Common myeloid progenitor, CD34-positive (primary cell): ENCODE data around the gene AFMID.
"Not testable (repeated sequence)": the region's sequence is repeated elsewhere in the genome, so short reads cannot be mapped to it uniquely, and the experiment has no call there.

Experiments
- CTCF ChIA-PET: fragments of 350-600 bp; sonication (Branson Sonifier 250); formaldehyde crosslinking; loops from one replicate; lab custom pipeline; 2021; ENCODE audit warnings: antibody characterized with exemption; lab: Charles Lee
- POLR2A ChIA-PET: fragments of 350-600 bp; sonication (Branson Sonifier 250); formaldehyde crosslinking; loops from one replicate; lab custom pipeline; 2021; ENCODE audit warnings: antibody characterized with exemption; lab: Charles Lee
- DNase-seq, 3 donors: peaks; one replicate each; pipeline versions ENCODE4 v3.0.0 to v3.0.0-alpha.2; 2013
- H3K27ac ChIP-seq, 2 experiments: 1 replicate in 1 of 2; 2 replicates in 1 of 2; pipeline ENCODE4 v1.7.0; 2013; ENCODE audit warnings: inconsistent platforms in 2 of 2, low read length in 2 of 2, mild to moderate bottlenecking in 2 of 2, low read depth in 1 of 2, moderate library complexity in 1 of 2; ENCODE audit not compliant: severe bottlenecking in 2 of 2, insufficient read depth in 1 of 2, poor library complexity in 1 of 2
- H3K27me3 ChIP-seq, 5 experiments: replicated peaks in 2 of 5; 1 replicate in 3 of 5; 2 replicates in 2 of 5; pipeline versions ENCODE4 v1.6.1 to v1.7.0; 2013; ENCODE audit warnings: low read length in 4 of 5, mild to moderate bottlenecking in 2 of 5, moderate library complexity in 2 of 5, inconsistent platforms in 1 of 5; ENCODE audit not compliant: insufficient read depth in 5 of 5, control insufficient read depth in 4 of 5
- H3K36me3 ChIP-seq, 4 experiments: 1 replicate in 2 of 4; 2 replicates in 2 of 4; pipeline versions ENCODE4 v1.6.1 to v1.7.0; 2013; ENCODE audit warnings: low read length in 3 of 4, control low read depth in 1 of 4, mild to moderate bottlenecking in 1 of 4; ENCODE audit not compliant: control insufficient read depth in 4 of 4, insufficient read depth in 4 of 4
- H3K4me1 ChIP-seq, 4 experiments: 1 replicate in 3 of 4; 2 replicates in 1 of 4; pipeline versions ENCODE4 v1.6.1 to v1.7.1; 2013; ENCODE audit warnings: low read length in 3 of 4, mild to moderate bottlenecking in 3 of 4, control low read depth in 1 of 4, inconsistent platforms in 1 of 4, moderate library complexity in 1 of 4; ENCODE audit not compliant: control insufficient read depth in 4 of 4, insufficient read depth in 4 of 4; ENCODE audit errors: control extremely low read depth in 1 of 4
- H3K4me3 ChIP-seq, 7 experiments: 1 replicate in 4 of 7; 2 replicates in 3 of 7; pipeline versions ENCODE4 v1.5.1 to v1.7.0; 2013; ENCODE audit warnings: mild to moderate bottlenecking in 7 of 7, low read length in 6 of 7, moderate library complexity in 6 of 7, inconsistent platforms in 2 of 7, low read depth in 2 of 7, control low read depth in 1 of 7; ENCODE audit not compliant: insufficient read depth in 4 of 7, control insufficient read depth in 1 of 7; ENCODE audit errors: extremely low read depth in 1 of 7
- H3K9me3 ChIP-seq, 5 experiments: 1 replicate in 4 of 5; 2 replicates in 1 of 5; pipeline versions ENCODE4 v1.6.1 to v1.7.1; 2013; ENCODE audit warnings: low read length in 4 of 5, mild to moderate bottlenecking in 2 of 5, inconsistent platforms in 1 of 5, low read depth in 1 of 5, moderate library complexity in 1 of 5; ENCODE audit not compliant: control insufficient read depth in 4 of 5, insufficient read depth in 2 of 5; ENCODE audit errors: control extremely low read depth in 1 of 5
- WGBS: methylation state at CpG from one replicate; pipeline ENCODE4 v1.1.5; 2013; ENCODE audit not compliant: insufficient coverage; 5-methylcytosine and 5-hydroxymethylcytosine counted together

Gene AFMID

DNA sequence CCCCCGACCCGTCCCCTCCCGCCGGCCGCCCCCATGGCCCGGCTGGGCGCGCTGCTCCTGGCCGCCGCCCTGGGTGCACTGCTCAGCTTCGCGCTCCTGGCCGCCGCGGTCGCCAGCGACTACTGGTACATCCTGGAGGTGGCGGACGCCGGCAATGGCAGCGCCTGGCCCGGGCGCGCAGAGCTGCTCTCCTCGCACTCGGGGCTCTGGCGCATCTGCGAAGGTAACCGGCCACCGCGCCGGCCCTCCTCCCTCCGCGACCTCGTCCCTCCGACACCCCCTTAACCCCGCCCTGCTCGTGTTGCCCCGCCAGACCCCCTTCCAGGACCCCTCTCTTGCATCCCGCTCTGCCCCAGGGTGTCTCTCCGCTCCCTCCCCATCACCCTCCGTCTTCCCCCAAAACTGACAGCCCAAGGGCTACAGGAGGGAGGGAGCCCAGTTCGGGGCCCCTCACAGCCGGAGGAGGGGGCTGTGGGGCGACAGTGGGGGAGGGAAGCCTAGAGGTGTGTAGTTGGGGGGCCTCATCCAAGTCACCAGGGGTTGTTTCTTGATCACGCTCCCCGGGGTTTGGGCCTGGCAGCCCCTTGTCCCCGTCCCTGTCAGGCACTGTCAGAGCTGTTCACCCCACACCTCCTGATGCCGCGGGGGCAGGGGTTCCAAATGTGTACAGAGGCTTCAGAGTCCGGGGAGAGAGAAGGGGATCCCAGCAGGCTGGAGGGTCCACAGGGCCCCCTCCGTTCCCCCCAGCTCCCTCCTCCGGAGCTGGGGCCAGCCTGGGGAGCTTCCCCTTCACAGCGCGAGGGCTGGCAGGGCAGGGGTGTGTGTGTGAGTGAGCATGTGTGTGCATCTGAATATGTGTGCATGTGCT lies 45.1 kb downstream of the AFMID start:
- H3K4me3 ChIP-seq = peak overlapping the region in 2 of 7 experiments; percentile 19 to 52
- peaks cover 0 to 25% (median 18%) of the 10 kb centered on the region in 4 experiments for H3K4me1 ChIP-seq
- CTCF ChIA-PET = interaction anchor here (0.6 to 1.0 kb wide), 3 partner anchors 17 to 190 kb away, joined by 3 to 5 read pairs (median 3); no protein-coding TSS in a partner anchor
- peaks cover 0 to 26% (median 19%) of the 10 kb centered on the region in 5 experiments for H3K27me3 ChIP-seq
- no peaks in the 10 kb centered on the region for H3K36me3 ChIP-seq
- H3K9me3 ChIP-seq = no peaks in the 10 kb centered on the region
- WGBS = 2% methylated on average over 44 of the region's 55 CpGs
- no peak overlapping the region for H3K27ac ChIP-seq
- POLR2A ChIA-PET = no interaction called here
- peak in 2 of 3 donors; percentile 42 to 54 for DNase-seq

DNA sequence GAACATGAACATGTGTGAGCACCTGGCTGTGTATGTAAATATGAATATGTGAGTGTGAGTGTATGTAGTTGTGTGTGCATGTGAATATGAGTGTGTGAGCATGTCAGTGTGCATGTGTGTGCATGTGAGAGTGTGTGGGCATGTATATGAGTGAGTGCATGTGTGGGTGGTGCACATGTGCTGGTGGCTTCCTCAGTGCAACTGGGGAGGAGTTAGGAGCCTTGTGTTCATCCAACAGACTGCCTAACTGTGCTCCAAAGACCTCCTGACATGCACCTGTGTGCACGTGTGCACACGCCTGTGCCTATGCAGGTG lies 45.7 kb downstream of the AFMID start:
- Histone ChIP-seq H3K9me3 (no peaks in the 10 kb centered on the region), H3K27me3 (peaks cover 0 to 26% (median 19%) of the 10 kb centered on the region in 5 experiments), H3K4me3 (no peak overlapping the region), H3K4me1 (peaks cover 0 to 20% (median 15%) of the 10 kb centered on the region in 4 experiments), H3K27ac (no peak overlapping the region), H3K36me3 (no peaks in the 10 kb centered on the region)
- peak in 1 of 3 donors; percentile 49 for DNase-seq
- CTCF ChIA-PET = interaction anchor here (0.6 kb wide), 1 partner anchor 37 kb away, joined by 3 read pairs; no protein-coding TSS in a partner anchor
- POLR2A ChIA-PET = no interaction called here
- 94% methylated on average over 2 of the region's 2 CpGs for WGBS

DNA sequence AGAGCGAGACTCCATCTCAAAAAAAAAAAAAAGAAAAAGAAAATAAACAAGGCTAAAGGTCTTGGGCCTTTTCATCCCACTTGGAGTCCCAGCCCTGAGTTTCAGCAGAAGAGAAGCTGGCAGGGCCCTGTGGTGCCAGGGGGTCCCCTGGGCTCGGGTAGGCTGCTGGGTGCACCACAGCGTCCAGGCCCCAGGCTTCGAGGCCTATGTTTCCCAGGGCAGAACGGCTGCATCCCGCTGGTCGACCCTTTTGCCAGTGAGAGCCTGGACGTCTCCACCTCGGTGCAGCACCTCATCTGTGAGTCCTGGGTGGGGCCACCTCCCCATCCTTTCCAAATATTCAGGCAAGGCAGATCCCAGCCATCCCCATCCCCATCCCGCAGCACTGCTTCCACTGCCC lies 46.5 kb downstream of the AFMID start:
- Histone ChIP-seq H3K4me1 (peaks cover 0 to 20% (median 15%) of the 10 kb centered on the region in 4 experiments), H3K36me3 (no peaks in the 10 kb centered on the region), H3K27me3 (peaks cover 0 to 26% (median 19%) of the 10 kb centered on the region in 5 experiments), H3K4me3 (no peak overlapping the region), H3K9me3 (no peaks in the 10 kb centered on the region), H3K27ac (no peak overlapping the region)
- no peak for DNase-seq
- ChIA-PET CTCF (interaction anchor here (0.8 kb wide), 1 partner anchor 17 kb away, joined by 3 read pairs; no protein-coding TSS in a partner anchor), POLR2A (no interaction called here)
- 98% methylated on average over 9 of the region's 10 CpGs for WGBS

DNA sequence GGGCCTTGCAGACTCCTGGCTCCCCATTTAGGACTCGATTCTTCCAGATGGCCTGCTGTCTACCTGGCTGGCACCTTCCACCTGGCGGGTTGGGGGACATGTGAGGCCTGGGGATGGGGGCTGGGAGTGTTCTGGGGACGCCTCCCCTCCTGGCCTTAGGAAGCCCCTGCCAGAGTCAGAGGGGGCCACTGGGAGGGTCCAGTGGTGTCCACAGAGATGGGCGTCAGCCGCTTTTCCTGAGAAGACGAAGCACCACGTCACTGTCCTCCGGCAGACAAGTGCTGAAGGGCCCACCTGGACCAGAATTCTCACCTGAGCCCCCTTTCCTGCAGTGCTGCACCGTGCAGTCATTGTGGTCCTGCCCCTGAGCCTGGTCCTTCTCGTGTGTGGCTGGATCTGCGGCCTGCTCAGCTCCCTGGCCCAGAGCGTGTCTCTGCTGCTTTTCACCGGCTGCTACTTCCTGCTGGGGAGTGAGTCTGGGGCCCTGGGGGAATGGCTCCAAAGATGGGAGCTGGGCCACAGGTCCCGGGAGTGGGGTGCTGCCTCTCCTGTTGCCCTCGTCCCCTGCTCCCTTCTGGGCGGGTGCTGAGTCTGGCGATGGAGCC lies 47.2 kb downstream of the AFMID start:
- Histone ChIP-seq H3K36me3 (no peaks in the 10 kb centered on the region), H3K9me3 (no peaks in the 10 kb centered on the region), H3K4me1 (peaks cover 0 to 24% (median 15%) of the 10 kb centered on the region in 4 experiments), H3K27ac (no peak overlapping the region), H3K4me3 (no peak overlapping the region), H3K27me3 (peaks cover 0 to 26% (median 19%) of the 10 kb centered on the region in 5 experiments)
- POLR2A ChIA-PET = no interaction called here
- WGBS = 91% methylated on average over 16 of the region's 17 CpGs
- CTCF ChIA-PET = interaction anchor here (3.4 to 6.1 kb wide), 2 partner anchors 12 to 16 kb away, joined by 13 to 29 read pairs; no protein-coding TSS in a partner anchor
- DNase-seq = no peak

DNA sequence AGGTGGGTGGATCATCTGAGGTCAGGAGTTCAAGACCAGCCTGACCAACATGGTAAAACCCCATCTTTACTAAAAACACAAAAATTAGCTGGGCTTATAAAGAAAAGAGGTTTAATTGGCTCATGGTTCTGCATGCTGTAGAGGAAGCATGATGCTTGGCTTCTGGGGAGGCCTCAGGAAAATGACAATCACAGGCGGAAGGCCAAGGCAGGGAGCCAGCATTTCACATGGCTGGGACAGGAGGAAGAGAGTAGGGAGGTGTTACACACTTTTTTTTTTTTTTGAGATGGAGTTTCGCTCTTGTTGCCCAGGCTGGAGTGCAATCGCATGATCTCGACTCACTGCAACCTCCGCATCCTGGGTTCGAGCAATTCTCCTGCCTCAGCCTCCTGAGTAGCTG lies 47.9 kb downstream of the AFMID start:
- H3K36me3 ChIP-seq, H3K4me3 ChIP-seq, H3K9me3 ChIP-seq, DNase-seq, H3K27ac ChIP-seq, POLR2A ChIA-PET: not testable (repeated sequence)
- H3K27me3 ChIP-seq = peaks cover 0 to 26% (median 19%) of the 10 kb centered on the region in 5 experiments
- CTCF ChIA-PET = interaction anchor here (3.4 to 6.1 kb wide), 2 partner anchors 11 to 16 kb away, joined by 13 to 29 read pairs; no protein-coding TSS in a partner anchor
- WGBS = 67% methylated on average over 6 of the region's 6 CpGs
- peaks cover 0 to 25% (median 18%) of the 10 kb centered on the region in 4 experiments for H3K4me1 ChIP-seq

DNA sequence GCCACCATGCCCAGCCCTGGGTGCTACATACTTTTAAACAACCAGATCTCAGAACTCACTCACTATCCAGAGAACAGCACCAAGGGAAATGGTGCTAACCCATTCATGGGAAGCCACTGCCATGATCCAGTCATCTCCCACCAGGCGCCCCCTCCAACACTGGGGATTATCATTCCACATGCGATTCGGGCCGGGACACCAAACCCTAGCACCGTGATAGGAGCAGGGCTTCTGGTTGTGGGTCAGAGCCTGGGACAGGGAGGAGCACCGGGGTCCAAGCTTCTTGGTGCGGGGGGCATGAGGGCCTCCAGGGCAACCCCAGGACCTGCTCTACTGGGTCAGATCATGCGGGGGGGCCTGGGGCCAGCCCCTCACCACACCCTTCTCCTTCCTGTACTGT lies 48.7 kb downstream of the AFMID start:
- CTCF ChIA-PET = interaction anchor here (0.9 to 6.1 kb wide), 3 partner anchors 10 to 15 kb away, joined by 4 to 29 read pairs (median 13); no protein-coding TSS in a partner anchor
- Histone ChIP-seq H3K4me1 (peaks cover 0 to 25% (median 18%) of the 10 kb centered on the region in 4 experiments), H3K27me3 (peaks cover 0 to 22% (median 12%) of the 10 kb centered on the region in 5 experiments), H3K27ac (no peak overlapping the region), H3K9me3 (no peaks in the 10 kb centered on the region), H3K4me3 (no peak overlapping the region), H3K36me3 (no peaks in the 10 kb centered on the region)
- no peak for DNase-seq
- POLR2A ChIA-PET = no interaction called here
- WGBS = 87% methylated on average over 8 of the region's 8 CpGs
